Measurements from ENCODE around the gene DLGAP4. TPM values are rescaled to one million over a fixed set of nuclear protein-coding genes. Genes with fewer than 3 reads are reported as not detected.

The DLGAP4 gene
- total and polyA plus RNA-seq, 2 of the 13 experiments (the other 11 are each of a cell fraction or from before 2014, with no cell fraction given), result 15.2 to 26.7 TPM

GRCh38 chr20:36463212-36464061, 157.3 kb downstream of the DLGAP4 start (continued):
- TF ChIP-seq ZBTB10 (CRISPR knock-in tag; IDR thresholded peaks at IDR 0.05; ENCODE audit: borderline replicate concordance) (no peak), ATF5 (CRISPR knock-in tag; IDR thresholded peaks at IDR 0.05; ENCODE audit: low read depth) (no peak), HES4 (CRISPR knock-in tag; IDR thresholded peaks at IDR 0.05; ENCODE audit: borderline replicate concordance) (no peak), DMAP1 (CRISPR knock-in tag; IDR thresholded peaks at IDR 0.05) (no peak), MED13 (CRISPR knock-in tag; IDR thresholded peaks at IDR 0.05) (no peak), CSRNP2 (CRISPR knock-in tag; conservative IDR thresholded peaks at IDR 0.05; ENCODE audit: low read depth) (no peak), ZKSCAN8 (CRISPR knock-in tag; IDR thresholded peaks at IDR 0.05; ENCODE audit: borderline replicate concordance) (no peak), POLR2AphosphoS5 (IDR thresholded peaks at IDR 0.05; ENCODE audit: low read depth, low read length) (no peak; the same call in 1 of the 2 replicates), U2AF2 (IDR thresholded peaks at IDR 0.05; ENCODE audit: low read depth, low read length) (no peak), MLX (CRISPR knock-in tag; IDR thresholded peaks at IDR 0.05) (0 out of 2 replicates have a peak, but pooled peaks have one; percentile 14), TEAD2 (CRISPR knock-in tag; IDR thresholded peaks at IDR 0.05) (no peak), NFE2 (CRISPR knock-in tag; IDR thresholded peaks at IDR 0.05) (no peak), RNF219 (CRISPR knock-in tag; IDR thresholded peaks at IDR 0.05) (no peak), ZNF879 (CRISPR knock-in tag; IDR thresholded peaks at IDR 0.05) (no peak), ZNF362 (CRISPR knock-in tag; IDR thresholded peaks at IDR 0.05; ENCODE audit: borderline replicate concordance) (no peak), ZBTB44 (CRISPR knock-in tag; IDR thresholded peaks at IDR 0.05) (no peak), MYC (CRISPR knock-in tag; IDR thresholded peaks at IDR 0.05; ENCODE audit: borderline replicate concordance) (no peak), ZNF136 (CRISPR knock-in tag; IDR thresholded peaks at IDR 0.05; ENCODE audit: low read depth) (no peak)

All from HepG2 (cell line).